GM06990 (cell line): ENCODE data around the gene ANKS6.

Source experiments
- DNase-seq: peaks from one replicate; pipeline ENCODE4 v3.0.0-alpha.2; 2011; ENCODE audit not compliant: insufficient read length; ENCODE audit errors: extremely low read depth
- H3K27me3 ChIP-seq: replicated peaks from 2 replicates; pipeline ENCODE4 v1.6.0; 2011; ENCODE audit warnings: low read length; ENCODE audit not compliant: control insufficient read depth, insufficient read depth
- H3K36me3 ChIP-seq: 2 replicates; pipeline ENCODE4 v1.5.1; 2011; ENCODE audit warnings: low read length; ENCODE audit not compliant: control insufficient read depth, insufficient read depth
- H3K4me3 ChIP-seq: replicated peaks from 2 replicates; pipeline ENCODE4 v1.5.1; 2011; ENCODE audit warnings: low read depth, mild to moderate bottlenecking, control low read depth, low read length
- TF ChIP-seq, protein P1 (sequence below): IDR thresholded peaks from 2 replicates; pipeline ENCODE4 v1.5.1; 2011; ENCODE audit warnings: low read length, control low read depth, mild to moderate bottlenecking, inconsistent platforms; ENCODE audit not compliant: insufficient read depth, poor library complexity, severe bottlenecking

Gene ANKS6

DNA sequence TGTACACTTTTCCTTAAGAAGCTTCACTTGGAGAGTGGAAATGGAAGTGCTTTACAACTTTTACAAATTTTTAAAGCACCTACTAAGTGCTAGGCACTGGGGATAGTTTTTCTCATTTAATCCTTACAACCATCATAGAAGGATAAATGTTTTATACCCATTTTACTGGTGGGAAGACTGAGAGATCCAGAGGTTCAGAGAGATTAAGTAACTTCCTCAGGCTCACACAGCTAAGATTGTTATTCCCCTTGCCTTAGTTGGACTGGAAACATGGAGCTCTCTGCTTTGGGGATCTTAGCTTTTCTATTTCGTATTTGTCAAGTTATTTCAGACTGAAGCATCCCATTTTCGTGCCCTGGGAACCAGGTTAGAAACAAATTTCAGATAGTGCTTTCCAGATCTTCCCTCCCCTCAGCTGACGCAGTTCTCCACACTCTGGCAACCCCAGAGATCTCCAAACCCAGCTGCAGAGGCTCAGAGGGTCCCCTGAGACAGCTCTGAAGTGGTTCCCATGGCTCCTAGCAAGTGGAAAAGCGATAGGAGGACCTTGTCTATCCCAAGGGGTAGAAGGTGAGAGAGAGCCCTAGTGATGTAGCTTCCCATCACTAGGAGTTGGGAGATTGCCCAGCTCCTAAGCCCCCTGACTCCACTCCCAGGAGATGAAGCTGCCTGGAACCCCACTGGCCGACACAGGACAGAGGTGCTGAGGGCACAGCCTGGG lies 71.4 kb downstream of the ANKS6 start:
- peaks cover 5% of the 10 kb centered on the region for H3K27me3 ChIP-seq
- no peak for DNase-seq
- no peaks in the 10 kb centered on the region for H3K36me3 ChIP-seq
- no peak overlapping the region for H3K4me3 ChIP-seq
- TF ChIP-seq, protein P1, sequence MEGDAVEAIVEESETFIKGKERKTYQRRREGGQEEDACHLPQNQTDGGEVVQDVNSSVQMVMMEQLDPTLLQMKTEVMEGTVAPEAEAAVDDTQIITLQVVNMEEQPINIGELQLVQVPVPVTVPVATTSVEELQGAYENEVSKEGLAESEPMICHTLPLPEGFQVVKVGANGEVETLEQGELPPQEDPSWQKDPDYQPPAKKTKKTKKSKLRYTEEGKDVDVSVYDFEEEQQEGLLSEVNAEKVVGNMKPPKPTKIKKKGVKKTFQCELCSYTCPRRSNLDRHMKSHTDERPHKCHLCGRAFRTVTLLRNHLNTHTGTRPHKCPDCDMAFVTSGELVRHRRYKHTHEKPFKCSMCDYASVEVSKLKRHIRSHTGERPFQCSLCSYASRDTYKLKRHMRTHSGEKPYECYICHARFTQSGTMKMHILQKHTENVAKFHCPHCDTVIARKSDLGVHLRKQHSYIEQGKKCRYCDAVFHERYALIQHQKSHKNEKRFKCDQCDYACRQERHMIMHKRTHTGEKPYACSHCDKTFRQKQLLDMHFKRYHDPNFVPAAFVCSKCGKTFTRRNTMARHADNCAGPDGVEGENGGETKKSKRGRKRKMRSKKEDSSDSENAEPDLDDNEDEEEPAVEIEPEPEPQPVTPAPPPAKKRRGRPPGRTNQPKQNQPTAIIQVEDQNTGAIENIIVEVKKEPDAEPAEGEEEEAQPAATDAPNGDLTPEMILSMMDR = no peak

DNA sequence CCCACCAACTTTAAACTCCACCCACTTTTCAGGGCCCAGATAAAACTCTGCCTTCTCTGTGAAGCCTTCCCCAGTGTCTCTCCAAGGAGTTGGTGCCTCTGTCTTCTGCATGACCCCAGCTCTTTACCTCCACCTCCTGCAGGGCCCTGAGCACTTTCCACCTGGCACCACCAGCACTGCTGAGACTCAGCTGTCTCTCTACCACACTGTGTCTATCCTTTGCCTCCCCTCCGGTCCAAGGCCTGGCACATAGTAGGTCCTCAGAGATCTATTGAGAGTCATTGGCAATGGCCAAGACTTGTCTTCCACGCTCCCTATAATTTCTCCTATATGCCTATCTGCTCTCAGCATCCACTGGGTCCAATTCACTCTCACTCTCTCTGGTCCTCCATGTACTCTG lies 74.7 kb downstream of the ANKS6 start:
- Histone ChIP-seq H3K27me3 (peaks cover 5% of the 10 kb centered on the region), H3K4me3 (no peak overlapping the region), H3K36me3 (no peaks in the 10 kb centered on the region)
- DNase-seq = no peak
- TF ChIP-seq, protein P1 = no peak

DNA sequence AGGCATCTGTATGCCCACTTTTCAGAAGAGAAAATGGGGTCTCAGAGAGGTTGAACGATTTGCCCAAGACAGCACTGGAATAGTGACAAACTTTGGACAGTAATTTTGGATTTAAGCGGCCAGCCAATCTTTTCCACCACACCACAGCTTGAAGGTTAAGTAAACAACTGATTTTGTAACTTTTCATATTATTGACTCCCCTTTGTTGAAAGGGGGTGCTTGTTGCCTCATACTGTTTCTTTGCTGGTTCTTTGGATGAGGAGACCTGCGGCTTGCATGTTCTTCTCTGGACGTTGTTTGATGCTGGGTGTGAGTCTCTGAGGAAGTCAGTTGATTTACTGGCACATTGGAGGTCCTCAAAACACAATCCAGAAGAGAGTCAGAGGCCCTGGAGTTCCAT lies 76.0 kb downstream of the ANKS6 start:
- no peak overlapping the region for H3K4me3 ChIP-seq
- H3K27me3 ChIP-seq = peaks cover 2% of the 10 kb centered on the region
- no peaks in the 10 kb centered on the region for H3K36me3 ChIP-seq
- TF ChIP-seq, protein P1 = no peak
- no peak for DNase-seq

DNA sequence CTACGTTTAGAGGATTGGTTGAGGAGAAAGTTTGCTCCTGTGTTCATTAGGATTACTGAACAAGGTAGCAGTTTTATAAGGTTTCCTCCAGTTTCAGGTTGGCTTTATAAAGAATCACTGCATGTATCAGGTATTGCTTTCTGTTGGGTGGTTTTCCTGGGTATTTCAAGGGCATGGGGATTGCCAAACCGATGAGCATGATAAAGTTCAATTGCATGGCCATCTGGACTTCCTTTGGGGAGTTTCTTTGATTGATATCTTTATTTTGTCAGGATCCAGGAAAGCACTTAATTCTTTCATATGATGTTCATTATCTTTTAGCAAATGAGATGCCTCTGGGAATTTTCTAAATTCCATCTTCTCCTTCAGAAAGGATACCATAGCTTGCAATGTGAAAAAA lies 77.3 kb downstream of the ANKS6 start:
- TF ChIP-seq, protein P1 = no peak
- Histone ChIP-seq H3K27me3 (peaks cover 2% of the 10 kb centered on the region), H3K36me3 (no peaks in the 10 kb centered on the region), H3K4me3 (no peak overlapping the region)
- DNase-seq = no peak

DNA sequence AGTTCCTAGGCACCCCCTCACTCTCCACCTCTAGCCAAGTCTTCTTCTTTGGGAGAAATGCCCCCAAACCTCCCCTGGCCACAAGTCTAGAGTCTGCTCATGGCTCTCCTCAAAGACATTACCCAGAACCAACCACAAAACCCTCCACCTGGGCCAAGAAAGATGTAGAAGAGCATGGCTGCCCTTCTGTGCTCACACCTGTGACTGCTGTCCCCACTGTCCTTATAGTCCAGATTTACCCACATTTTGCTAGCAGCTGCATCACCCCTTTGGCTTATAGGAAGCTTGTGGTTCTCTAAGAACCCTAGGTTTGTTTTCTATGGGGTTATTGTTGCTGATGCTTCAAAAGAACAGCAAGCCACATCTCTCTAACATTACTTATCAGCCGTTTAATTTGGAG lies 81.5 kb downstream of the ANKS6 start:
- Histone ChIP-seq H3K27me3 (no peaks in the 10 kb centered on the region; the same call in none of the 2 replicates), H3K4me3 (no peak overlapping the region), H3K36me3 (no peaks in the 10 kb centered on the region)
- TF ChIP-seq, protein P1 = no peak
- DNase-seq = no peak

DNA sequence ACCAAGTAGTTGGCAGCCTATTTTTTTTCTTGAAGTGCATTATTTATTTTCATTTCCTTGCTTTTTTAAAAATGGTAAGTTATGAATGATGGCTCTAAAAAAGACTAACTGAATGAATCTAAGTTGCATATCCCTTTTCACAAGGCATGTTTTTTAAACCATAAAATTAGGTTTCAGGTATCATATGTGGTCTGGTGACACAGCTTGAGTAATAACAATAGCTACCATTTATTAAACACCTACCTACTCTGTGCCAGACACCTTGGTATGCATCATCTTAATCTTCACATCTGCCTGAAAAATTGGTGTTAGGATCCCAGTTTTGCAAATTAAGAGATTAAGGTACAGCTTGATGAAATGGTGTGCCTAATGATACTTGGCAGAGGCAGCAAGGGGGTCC lies 83.4 kb downstream of the ANKS6 start:
- Histone ChIP-seq H3K36me3 (no peaks in the 10 kb centered on the region), H3K4me3 (no peak overlapping the region), H3K27me3 (peaks cover 1% of the 10 kb centered on the region)
- no peak for DNase-seq
- TF ChIP-seq, protein P1 = no peak
